CD4-positive, alpha-beta T cell treated with Interferon gamma for 1 hour (primary cell): ENCODE results near the gene HMCN2.
"Not testable (repeated sequence)": the region's sequence is repeated elsewhere in the genome, so short reads cannot be mapped to it uniquely, and the experiment has no call there.

Source experiments
- DNase-seq: peaks from one replicate; pipeline ENCODE4 v3.0.0-alpha.2; 2020

Gene HMCN2

GRCh38 chr9:130266236-130267098 lies 907 bp downstream of the HMCN2 start:
- DNase-seq = no peak

- DNase-seq = no peak
Measured at GRCh38 chr9:130267930-130268329, 2.4 kb downstream of the HMCN2 start.

- DNase-seq = no peak
Measured at GRCh38 chr9:130268521-130269211, 3.1 kb downstream of the HMCN2 start.

GRCh38 chr9:130271473-130271872 lies 5.9 kb downstream of the HMCN2 start:
- no peak for DNase-seq

- DNase-seq = no peak
Measured at GRCh38 chr9:130275156-130275555, 9.6 kb downstream of the HMCN2 start.

GRCh38 chr9:130276121-130276520 lies 10.6 kb downstream of the HMCN2 start:
- no peak for DNase-seq

GRCh38 chr9:130276955-130277354 lies 11.4 kb downstream of the HMCN2 start:
- DNase-seq = no peak

- not testable (repeated sequence) for DNase-seq
Measured at GRCh38 chr9:130277525-130277924, 12.0 kb downstream of the HMCN2 start.

GRCh38 chr9:130283539-130284248 lies 18.1 kb downstream of the HMCN2 start:
- DNase-seq = no peak

GRCh38 chr9:130284249-130284625 lies 18.7 kb downstream of the HMCN2 start:
- DNase-seq = no peak

- no peak for DNase-seq
Measured at GRCh38 chr9:130284690-130285089, 19.1 kb downstream of the HMCN2 start.

- DNase-seq = no peak
Measured at GRCh38 chr9:130285271-130285670, 19.7 kb downstream of the HMCN2 start.

- no peak for DNase-seq
Measured at GRCh38 chr9:130286072-130286770, 20.7 kb downstream of the HMCN2 start.

- DNase-seq = no peak
Measured at GRCh38 chr9:130286781-130287428, 21.3 kb downstream of the HMCN2 start.

GRCh38 chr9:130287736-130288135 lies 22.2 kb downstream of the HMCN2 start:
- no peak for DNase-seq

- DNase-seq = no peak
Measured at GRCh38 chr9:130288393-130288792, 22.8 kb downstream of the HMCN2 start.

- no peak for DNase-seq
Measured at GRCh38 chr9:130288926-130289690, 23.5 kb downstream of the HMCN2 start.

- no peak for DNase-seq
Measured at GRCh38 chr9:130289711-130290241, 24.2 kb downstream of the HMCN2 start.

- no peak for DNase-seq
Measured at GRCh38 chr9:130290291-130291181, 25.0 kb downstream of the HMCN2 start.

GRCh38 chr9:130291474-130291873 lies 25.9 kb downstream of the HMCN2 start:
- DNase-seq = no peak
